ENCODE data around the gene PTPRN2.

Gene PTPRN2

DNA sequence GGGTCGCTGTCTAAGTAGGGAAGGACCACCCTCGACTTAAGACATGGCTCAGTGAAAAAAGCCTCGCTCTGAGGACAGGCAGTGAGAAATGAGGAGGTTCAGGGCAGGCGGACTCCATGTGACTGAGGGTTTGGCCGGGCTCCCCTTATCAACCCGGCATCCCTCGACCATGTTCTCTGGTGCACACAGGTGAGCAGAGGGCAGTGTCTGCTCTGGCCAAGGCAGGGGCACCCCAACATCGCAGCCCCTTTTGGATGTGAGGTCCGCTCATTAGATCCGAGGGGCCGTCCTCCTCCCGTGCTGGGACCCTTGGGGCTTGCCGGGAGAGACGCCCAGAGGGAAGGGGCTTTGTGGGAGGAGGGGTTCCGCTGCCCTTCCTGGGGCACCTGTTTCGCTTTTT, 775.7 kb downstream of the PTPRN2 start:
- in situ Hi-C loops (cut with HindIII; ENCODE audit: low sequenced_read_pairs) = no loop called here

DNA sequence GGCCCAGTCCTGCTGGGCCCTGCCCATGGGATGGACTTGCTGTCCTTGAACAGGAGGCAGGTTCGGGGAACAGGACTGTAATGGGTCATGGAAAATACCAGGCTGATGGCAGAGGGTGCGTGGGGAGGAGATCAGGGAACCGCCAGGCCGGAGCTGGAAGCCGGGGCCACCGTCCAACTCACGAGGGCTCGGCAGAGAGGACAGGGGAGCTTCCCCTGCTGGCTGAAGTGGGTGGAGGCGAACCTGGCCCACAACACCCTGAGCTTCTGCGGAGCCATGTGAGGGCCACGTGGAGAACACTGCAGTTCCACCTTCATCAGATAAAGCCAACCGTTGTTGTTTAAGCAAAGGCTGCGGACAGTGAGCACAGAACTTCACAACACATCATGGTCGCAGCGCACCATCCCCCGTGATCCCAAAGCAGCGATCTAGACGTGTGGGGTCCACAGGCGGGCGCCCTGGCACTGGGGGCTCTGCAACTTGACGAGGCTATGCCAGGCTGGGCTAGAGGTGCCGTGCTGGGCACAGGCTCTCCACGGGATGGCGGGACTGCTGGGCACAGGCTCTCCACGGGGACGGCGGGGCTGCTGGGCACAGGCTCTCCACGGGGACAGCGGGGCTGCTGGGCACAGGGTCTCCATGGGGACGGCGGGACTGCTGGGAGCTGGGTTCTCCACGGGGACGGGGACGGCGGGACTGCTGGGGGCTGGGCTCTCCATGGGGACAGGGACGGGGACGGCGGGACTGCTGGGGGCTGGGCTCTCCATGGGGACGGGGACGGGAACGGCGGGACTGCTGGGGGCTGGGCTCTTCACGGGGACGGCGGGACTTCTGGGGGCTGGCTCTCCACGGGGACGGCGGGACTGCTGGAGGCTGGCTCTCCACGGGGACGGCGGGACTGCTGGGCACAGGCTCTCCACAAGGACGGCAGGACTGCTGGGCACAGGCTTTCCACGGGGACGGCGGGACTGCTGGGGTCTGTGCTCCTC, 777.5 kb downstream of the PTPRN2 start:
- in situ Hi-C loops (cut with HindIII; ENCODE audit: low sequenced_read_pairs) = no loop called here

DNA sequence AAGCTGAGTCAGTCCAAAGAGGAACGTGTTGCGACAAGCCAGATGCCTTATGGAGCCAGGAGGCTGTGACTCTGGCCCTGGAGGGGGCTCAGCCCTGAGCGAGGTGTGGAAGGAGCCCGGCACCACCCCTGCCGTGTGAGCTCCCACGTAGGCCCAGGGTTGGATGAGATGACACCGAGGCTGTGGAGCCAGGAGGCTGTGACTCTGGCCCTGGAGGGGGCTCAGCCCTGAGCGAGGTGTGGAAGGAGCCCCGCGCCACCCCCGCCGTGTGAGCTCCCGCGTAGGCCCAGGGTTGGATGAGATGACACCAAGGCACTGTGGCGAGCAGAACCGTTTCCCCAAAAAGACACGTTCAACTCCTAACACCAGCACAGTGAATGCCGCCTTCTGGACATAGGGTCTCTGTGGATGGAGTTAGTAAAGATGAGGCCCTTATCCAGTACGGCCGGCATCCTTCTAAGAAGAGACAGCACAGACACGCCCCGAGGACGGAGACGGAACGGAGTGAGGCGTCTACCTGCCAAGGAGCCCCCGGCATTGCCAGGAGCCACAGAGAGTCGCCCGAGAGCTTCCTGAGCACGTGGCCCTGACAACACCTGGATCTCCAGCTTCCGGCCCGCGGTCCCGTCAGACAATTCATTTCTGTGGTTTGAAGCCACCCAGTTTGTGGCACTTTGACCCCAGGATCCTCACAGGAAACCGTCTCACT, 778.3 kb downstream of the PTPRN2 start:
- in situ Hi-C loops (cut with HindIII; ENCODE audit: low sequenced_read_pairs) = no loop called here

DNA sequence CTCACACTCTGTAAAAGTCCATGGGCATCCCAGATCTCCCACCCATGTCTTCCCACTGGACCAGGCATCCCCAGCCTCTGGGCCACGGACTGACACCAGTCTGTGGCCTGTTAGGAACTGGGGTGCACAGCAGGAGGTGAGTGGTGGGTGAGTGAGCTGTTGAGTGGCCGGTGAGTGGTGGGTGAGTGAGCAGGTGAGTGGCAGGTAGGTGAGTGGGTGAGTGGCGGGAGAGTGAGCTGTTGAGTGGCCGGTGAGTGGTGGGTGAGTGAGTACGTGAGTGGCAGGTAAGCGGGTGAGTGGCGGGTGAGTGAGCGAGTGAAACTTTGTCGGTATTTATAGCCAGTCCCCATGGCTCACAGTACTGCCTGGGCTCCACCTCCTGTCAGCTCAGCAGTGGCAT, 779.6 kb downstream of the PTPRN2 start:
- in situ Hi-C loops (cut with HindIII; ENCODE audit: low sequenced_read_pairs) = no loop called here

DNA sequence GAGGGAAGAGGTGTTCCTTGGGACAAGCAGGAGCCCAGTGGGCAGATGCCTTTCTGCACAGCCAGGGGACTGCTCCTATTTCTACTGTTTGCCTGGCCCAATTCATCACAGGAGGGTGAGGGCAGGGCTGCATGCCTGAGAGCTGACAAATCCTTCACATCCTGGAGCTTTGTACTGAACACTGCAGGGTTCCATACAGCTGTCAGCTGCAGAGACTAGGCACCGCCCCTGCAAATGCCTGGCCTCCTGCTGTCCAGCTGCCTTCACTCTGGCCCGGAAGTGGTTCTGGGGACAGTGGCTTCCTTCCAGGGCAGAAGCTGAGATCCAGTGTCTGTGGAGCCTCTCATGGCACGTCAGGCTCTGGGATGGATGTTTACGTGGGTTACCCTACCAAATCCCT, 780.1 kb downstream of the PTPRN2 start:
- in situ Hi-C loops (cut with HindIII; ENCODE audit: low sequenced_read_pairs) = no loop called here

DNA sequence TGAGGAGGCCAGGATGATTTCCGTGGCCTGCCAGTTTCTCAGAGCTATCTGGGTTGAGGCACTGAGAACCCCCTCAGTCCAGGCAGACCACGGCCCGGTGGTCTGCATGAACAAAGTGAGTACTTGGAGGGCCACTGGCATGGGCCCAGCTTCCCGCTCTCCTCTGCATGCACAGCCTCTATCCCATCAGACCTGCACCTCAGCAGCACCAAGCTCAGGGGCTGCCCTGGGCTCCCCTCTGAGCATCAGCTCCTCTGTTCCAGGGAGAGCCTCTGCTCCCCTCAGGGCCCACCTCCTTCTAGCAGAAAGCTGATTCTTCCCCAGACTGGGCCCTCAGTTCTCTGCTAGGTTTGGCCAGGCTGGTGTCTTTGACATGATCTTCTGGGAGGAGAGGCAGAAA, 780.9 kb downstream of the PTPRN2 start:
- in situ Hi-C loops (cut with HindIII; ENCODE audit: low sequenced_read_pairs) = no loop called here

DNA sequence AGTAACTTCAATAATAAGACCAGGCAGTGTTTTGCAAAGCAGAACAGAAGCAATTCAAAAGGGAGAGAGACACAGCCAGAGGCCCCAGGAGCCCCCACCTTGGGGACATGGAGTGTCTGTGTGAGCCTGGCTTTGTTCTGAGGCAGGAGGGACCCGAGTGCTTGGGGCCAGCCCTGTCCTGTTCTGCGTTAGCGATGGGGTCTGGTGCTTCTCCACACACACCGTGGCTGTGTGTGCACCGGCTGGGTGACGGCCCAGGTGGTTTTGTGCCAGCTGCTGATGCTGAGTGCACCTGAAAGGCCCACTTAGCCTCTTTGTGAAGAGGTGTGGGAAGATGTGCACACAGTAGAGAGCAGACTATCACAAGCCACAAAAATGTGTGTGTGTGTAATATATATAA, 781.9 kb downstream of the PTPRN2 start:
- in situ Hi-C loops (cut with HindIII; ENCODE audit: low sequenced_read_pairs) = no loop called here

DNA sequence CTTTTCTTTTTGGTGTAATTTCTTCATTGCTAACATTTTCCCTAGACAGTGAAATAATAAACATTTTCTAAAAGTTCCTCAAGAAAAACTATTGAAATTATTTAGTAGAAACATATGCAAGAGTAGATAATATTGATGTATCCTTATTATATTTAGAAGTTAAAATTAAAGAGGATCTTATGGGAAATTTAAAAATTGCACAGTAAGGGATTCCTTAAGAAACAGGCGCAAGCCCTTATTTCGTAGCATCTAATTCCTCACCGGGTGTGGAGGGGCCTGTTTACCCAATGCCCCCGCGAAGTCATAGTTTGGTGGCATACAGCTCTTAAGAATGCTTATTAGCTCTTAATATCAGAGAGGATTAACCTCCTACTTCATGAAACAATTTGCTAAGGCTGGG, 783.7 kb downstream of the PTPRN2 start:
- in situ Hi-C loops (cut with HindIII; ENCODE audit: low sequenced_read_pairs) = no loop called here

DNA sequence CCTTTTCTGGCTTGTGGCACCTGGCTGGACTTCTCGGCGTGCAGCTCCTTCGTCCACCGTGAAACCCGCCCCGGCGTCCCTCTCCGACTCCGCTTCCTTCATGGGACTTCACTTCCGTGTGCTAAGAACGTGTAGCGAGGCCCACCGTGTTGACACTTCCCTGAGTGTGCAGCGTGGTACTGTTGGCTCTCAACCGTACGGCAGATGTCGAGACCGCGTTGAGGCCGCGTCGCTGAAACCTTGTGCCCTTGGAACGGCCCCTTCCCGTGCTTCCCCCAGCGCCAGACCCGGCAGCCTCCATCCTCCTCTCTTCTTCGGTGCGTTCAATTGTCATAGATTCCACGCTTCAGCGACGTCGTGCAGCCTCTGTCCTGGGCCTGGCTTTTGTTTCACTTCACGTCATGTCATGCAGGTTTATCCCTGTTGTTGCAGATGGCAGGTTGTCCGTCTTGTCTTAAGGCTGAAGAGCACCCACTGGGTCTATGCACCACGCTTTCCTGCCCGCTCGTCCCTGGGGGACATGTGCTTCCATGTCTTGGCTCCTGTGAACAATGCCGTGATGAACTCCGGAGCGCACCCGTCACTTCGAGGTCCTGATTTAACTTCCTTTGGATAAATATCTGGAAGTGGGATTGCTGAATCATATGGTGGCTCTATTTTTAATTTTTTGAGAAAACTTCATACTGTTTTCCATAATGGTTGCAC, 785.5 kb downstream of the PTPRN2 start:
- in situ Hi-C loops (cut with HindIII; ENCODE audit: low sequenced_read_pairs) = no loop called here

DNA sequence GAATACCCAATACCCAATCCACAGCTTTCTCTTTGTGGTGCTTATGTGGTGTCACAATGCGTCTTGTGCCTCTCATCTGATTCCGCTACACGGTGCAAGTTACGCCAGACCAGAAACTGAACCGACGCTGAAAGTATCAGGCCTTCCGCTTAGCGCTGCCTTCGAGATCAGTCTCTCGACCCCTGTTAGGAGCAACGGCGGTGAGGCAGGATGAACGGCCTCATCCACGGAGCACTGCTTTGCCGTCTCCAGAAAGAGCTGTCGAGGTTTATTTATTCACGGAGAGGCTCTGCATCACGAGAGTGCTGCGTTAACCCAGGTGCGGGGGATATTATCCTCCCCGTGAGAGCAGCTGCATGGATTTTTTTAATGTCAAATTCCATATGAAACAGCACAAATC, 786.5 kb downstream of the PTPRN2 start:
- in situ Hi-C loops (cut with HindIII; ENCODE audit: low sequenced_read_pairs) = no loop called here

DNA sequence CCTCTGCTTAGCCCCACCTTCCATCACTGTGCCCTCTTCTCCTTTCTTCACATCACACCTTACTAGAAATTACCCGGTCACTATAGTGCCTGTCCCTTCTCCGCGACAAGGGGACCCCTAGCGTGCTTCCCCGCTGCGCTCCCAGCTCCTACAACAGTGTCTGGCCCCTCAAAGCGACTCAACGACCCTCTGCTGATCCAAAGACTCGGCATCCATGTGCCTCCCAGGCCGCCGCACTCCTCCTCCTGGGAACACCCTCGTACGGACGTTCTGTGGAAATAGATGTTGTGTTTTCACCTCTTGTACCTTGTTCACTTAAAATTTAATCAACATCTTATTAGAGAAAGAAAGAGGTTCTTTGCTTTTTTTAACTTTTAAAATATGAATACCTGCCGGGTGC, 787.3 kb downstream of the PTPRN2 start:
- in situ Hi-C loops (cut with HindIII; ENCODE audit: low sequenced_read_pairs) = no loop called here

DNA sequence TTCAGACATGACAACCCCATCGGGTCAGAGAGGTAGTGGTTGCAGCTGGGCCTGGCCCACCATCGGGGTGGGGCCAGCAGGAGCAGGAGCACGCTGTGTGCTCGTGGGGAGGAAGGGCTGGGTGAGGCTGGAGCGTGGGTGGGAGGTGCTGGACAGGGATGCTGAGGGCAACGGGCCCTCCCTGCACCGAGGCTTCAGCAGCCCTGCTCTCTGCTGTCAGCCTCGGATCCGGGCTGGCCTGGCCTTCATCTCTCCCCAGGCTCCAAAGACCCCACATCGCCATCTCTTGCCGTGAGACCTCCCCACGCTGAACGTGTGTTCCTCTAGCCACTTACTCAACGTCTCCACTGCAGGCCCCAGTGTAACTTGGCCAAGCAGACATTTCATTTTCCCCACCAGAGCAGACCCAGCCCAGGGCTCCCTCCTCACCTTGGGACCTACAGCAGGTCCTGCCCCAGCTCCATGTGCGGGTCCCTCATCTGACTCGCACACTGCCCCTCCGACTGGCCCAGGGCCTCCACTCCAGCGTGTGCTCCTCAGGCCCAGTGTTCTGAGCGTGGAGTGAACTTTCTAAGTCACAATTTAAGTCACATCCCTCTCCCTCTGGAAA, 788.4 kb downstream of the PTPRN2 start:
- in situ Hi-C loops (cut with HindIII; ENCODE audit: low sequenced_read_pairs) = no loop called here

DNA sequence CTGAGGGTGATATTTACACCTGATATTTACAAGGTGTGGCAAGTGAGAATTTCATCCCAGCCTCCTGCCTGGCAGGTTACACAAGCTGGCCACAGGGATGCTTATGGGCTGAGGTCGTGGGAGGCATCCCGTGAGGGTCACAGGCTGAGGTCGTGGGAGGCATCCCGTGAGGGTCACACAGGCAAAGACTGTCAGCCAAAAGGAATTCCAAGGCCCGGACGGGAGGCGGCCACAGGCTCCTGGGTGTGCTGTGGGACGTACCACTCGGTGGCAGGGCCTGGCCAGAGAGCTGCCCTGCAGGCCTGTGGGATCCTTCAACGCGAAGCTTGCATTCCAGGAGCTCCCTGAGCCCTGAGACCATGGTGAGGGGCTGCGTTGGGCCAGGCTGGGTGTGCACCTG, 790.3 kb downstream of the PTPRN2 start:
- in situ Hi-C loops (cut with HindIII; ENCODE audit: low sequenced_read_pairs) = no loop called here

DNA sequence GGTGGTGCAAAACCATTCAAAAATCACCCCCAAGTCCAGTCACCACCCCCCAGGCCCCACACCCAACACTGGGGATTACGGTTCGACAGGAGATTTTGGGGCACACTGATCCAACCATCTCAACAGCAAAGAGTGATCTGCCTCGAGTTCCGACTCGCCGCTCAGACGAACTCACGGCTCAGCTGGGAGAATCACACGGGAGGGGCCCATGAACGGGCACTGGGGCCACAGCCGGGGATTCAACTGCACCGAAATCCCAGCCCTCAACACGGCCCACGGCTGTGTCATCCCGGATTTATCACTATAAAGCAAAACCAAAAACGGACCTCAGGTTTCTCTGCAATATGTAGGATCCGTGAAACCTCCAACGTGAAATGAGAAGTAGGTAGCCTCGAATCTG, 790.8 kb downstream of the PTPRN2 start:
- in situ Hi-C loops (cut with HindIII; ENCODE audit: low sequenced_read_pairs) = no loop called here

DNA sequence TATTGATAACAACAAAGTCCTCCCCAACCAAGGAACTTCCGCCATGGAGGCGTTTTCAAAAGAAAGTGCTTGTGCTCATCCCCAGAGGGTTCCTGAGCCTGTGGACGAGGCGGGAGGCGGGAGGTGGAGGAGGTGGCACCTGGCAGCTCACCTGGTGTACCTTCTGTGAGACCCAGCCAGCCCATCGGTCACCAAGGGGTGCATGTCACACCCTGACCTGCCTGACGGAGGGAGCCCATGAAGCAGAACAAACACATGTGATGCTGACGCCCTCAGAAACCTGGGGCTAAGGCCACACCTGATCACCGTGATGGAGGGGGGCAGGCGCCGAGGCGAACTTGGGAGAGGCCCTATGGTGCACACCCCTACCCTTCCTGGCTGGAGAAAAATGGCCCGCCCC, 792.0 kb downstream of the PTPRN2 start:
- in situ Hi-C loops (cut with HindIII; ENCODE audit: low sequenced_read_pairs) = no loop called here

DNA sequence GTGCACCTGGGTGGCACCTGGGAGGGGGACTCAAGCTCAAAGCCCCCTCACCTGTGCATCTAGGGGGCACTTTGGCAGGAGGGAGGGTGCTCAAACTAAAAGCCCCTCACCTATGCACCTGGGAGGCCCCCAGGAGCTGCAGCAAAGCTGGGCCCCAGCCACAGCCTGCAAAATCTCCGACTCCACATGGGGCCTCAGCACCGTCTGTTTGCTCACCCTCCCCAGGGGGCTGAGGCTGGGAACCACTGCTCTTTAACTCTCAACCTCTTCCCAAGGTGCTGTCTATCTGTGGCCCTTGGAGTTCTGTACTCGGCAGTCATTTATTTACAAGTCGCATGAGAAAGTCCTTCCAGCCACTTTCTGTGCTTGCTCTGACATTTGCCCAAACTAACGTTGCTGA, 792.4 kb downstream of the PTPRN2 start:
- in situ Hi-C loops (cut with HindIII; ENCODE audit: low sequenced_read_pairs) = no loop called here

DNA sequence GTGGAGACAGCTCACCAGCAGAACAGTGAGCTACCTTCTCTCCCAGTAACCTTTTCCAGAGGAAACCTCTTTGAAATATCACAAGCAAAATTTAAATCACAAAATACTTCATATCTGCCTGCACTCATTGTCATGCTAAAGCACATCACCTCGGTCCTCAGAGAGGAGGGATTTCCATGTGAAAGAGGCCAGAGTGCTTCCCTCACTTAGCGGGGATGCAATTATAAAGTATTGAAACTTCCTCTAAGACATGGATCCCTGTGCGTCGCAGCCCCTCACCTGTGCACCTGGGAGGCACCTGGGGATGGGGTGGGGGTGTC, 792.9 kb downstream of the PTPRN2 start:
- in situ Hi-C loops (cut with HindIII; ENCODE audit: low sequenced_read_pairs) = no loop called here

DNA sequence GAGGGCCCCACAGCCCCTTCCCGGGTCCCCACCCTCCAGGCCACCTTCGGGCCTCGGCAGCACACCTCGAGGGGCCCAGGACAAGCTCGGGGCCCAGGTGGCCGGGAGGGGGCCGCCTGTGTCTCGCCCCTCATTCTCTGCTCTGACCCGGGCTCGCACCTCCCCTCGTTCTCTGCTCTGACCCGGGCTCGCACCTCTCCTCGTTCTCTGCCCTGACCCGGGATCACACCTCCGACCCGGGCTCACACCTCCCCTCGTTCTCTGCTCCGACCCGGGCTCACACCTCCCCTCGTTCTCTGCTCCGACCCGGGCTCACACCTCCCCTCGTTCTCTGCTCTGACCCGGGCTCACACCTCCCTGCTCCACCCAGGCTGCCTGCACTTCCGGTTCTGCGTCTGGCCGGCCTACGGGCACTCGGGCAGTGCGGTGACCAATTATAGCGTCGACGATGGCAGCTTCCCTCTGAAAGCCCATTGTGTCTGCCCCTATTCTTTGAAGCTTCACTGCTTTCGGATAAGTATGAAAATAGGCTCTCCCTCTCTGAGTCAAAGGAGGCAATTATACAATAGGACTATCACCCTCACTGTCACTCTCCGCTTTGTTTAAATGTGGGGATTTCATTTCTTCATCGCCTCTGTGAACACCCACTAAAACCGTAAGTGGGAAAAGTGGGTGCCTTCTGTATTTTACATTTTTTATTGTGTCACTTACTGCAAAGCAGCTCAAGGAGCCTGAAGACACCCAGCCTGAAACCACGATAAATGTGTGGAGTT, 793.5 kb downstream of the PTPRN2 start:
- in situ Hi-C loops (cut with HindIII; ENCODE audit: low sequenced_read_pairs) = no loop called here

DNA sequence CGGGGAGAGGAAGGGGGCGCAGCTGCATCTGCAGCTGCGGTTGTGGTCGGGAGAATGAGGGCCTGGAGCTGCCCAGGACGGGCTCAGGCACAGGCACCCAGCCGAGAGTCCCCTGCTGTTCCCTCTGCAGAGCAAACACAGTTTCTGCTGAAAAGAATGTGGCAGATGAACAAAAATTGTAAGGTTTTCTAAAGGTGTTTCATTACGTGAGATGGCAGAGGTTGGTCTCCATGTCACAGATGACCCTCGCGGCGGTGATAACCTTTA, 794.6 kb downstream of the PTPRN2 start:
- in situ Hi-C loops (cut with HindIII; ENCODE audit: low sequenced_read_pairs) = no loop called here

DNA sequence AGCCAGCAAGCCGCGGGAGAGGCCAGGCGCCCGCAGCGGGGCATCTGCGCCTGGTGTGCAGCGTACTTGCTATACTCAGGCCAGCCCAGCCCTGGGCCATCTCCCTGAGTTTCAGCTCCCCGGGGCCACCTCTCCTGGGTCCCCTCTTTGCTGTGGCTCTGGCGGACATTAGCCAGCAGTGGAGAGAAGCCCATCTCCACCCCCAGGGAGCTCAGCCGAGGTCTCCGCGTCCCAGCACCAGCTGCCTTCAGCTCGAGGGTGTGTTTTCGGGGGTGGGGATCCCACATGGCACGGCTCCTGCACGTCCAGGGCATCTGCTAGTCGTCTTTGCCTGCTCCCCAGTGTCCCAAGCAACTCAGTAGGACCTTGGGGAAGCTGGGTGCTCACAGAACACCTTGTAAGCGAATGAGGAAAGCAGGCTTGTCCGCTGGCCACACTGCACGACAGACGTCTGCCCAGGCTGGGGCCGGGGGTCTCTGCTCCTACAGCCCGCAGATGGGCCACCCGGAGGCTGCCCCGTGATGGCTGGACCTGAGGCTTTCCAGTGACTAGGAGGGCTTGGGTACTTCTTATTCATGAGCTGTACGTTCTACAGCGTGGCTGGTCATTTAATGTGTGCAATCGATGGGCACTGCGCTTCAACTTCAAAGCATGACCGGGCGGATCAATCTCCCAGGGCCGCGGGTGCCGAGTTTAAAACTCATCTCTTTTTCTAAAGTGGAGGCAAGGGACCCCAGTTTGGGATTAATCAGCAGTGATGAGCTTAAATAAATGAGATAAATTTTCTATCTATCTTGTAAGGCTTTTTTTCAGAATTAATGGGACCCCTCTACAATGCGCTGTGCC, 795.2 kb downstream of the PTPRN2 start:
- in situ Hi-C loops (cut with HindIII; ENCODE audit: low sequenced_read_pairs) = no loop called here
